SK-N-SH (cell line): ENCODE data around the gene MACROD2. TPM values are rescaled to one million over a fixed set of nuclear protein-coding genes. Genes with fewer than 3 reads are reported as not detected.

ENCODE experiments used
- CTCF ChIA-PET: fragments of 300-600, 350-600 bp; formaldehyde crosslinking; extraction: SDS; loops from one replicate; lab custom pipeline; 2021; lab: Yijun Ruan, JAX
- POLR2A ChIA-PET: fragments of 350-600 bp; sonication (Branson Sonifier 250); formaldehyde crosslinking; extraction: SDS; loops from one replicate; lab custom pipeline; 2020; ENCODE audit warnings: antibody characterized with exemption, inconsistent platforms; lab: Yijun Ruan, JAX
- DNase-seq: peaks from one replicate; pipeline ENCODE4 v3.0.0; 2012
- H2AFZ ChIP-seq: fragments of 200-600 bp; sonication (generic); 2 replicates; pipeline ENCODE4 v1.8.1; 2016; ENCODE audit warnings: antibody characterized with exemption, mild to moderate bottlenecking, low read depth
- H3F3A ChIP-seq: fragments of 200-600 bp; sonication (generic); replicated peaks from 2 replicates; pipeline ENCODE3; 2016; ENCODE audit warnings: antibody characterized with exemption, mild to moderate bottlenecking; ENCODE audit not compliant: insufficient read depth
- H3K27ac ChIP-seq, 2 experiments: fragments of 200-500 bp in 1 of 2; fragments of 200-600 bp in 1 of 2; sonication (Bioruptor generic) in 1 of 2; sonication (generic), shearing (Covaris generic) in 1 of 2; 2 replicates each; pipeline versions ENCODE4 v1.5.1 to v1.6.1; 2014 to 2016; ENCODE audit warnings: low read depth in 2 of 2, inconsistent platforms in 1 of 2, low read length in 1 of 2, mild to moderate bottlenecking in 1 of 2, mixed read lengths in 1 of 2
- H3K27me3 ChIP-seq: fragments of 200-600 bp; sonication (generic), shearing (Covaris generic); 2 replicates; pipeline ENCODE4 v1.6.1; 2016; ENCODE audit warnings: mixed run types; ENCODE audit not compliant: insufficient read depth
- H3K36me3 ChIP-seq, 2 experiments: fragments of 200-500 bp in 1 of 2; fragments of 200-600 bp in 1 of 2; sonication (Bioruptor generic) in 1 of 2; sonication (generic) in 1 of 2; replicated peaks in 1 of 2; 2 replicates each; pipeline versions ENCODE3 to v1.5.1; 2014 to 2016; ENCODE audit warnings: low read length in 1 of 2, mild to moderate bottlenecking in 1 of 2; ENCODE audit not compliant: insufficient read depth in 2 of 2, control insufficient read depth in 1 of 2
- H3K4me1 ChIP-seq, 2 experiments: fragments of 200-500 bp in 1 of 2; fragments of 200-600 bp in 1 of 2; sonication (Bioruptor generic) in 1 of 2; sonication (generic), shearing (Covaris generic) in 1 of 2; 2 replicates each; pipeline versions ENCODE4 v1.5.1 to v1.6.1; 2014 to 2016; ENCODE audit warnings: low read depth in 1 of 2, low read length in 1 of 2, mixed run types in 1 of 2; ENCODE audit not compliant: insufficient read depth in 2 of 2, control insufficient read depth in 1 of 2
- H3K4me2 ChIP-seq: fragments of 200-600 bp; sonication (generic), shearing (Covaris generic); 2 replicates; pipeline ENCODE4 v1.6.1; 2017; ENCODE audit warnings: mixed run types
- H3K4me3 ChIP-seq, 2 experiments: fragments of 200-500 bp in 1 of 2; fragments of 200-600 bp in 1 of 2; sonication (Bioruptor generic) in 1 of 2; sonication (generic), shearing (Covaris generic) in 1 of 2; 2 replicates each; pipeline versions ENCODE4 v1.5.1 to v1.8.1; 2014 to 2016; ENCODE audit warnings: low read depth in 2 of 2, inconsistent platforms in 1 of 2, low read length in 1 of 2, mild to moderate bottlenecking in 1 of 2, mixed read lengths in 1 of 2, moderate library complexity in 1 of 2
- H3K79me2 ChIP-seq: fragments of 200-600 bp; sonication (generic); 2 replicates; pipeline ENCODE4 v1.8.1; 2017; ENCODE audit warnings: mild to moderate bottlenecking; ENCODE audit not compliant: insufficient read depth
- H3K9ac ChIP-seq: fragments of 200-600 bp; sonication (generic); 2 replicates; pipeline ENCODE4 v1.6.1; 2017; ENCODE audit warnings: mixed run types
- H3K9me2 ChIP-seq: fragments of 200-600 bp; sonication (generic); 2 replicates; pipeline ENCODE4 v1.6.1; 2017; ENCODE audit warnings: mixed run types
- H3K9me3 ChIP-seq: fragments of 200-600 bp; sonication (generic); 2 replicates; pipeline ENCODE4 v1.6.1; 2017; ENCODE audit warnings: mixed run types, mild to moderate bottlenecking, moderate library complexity
- H4K20me1 ChIP-seq: fragments of 200-600 bp; sonication (generic); 2 replicates; pipeline ENCODE4 v1.6.1; 2017; ENCODE audit warnings: mild to moderate bottlenecking, mixed run types; ENCODE audit not compliant: insufficient read depth
- CHD2 ChIP-seq: fragments of 150-350 bp; IDR thresholded peaks from 2 replicates; pipeline ENCODE4 v1.6.1; 2018; ENCODE audit warnings: low read length; ENCODE audit not compliant: partially characterized antibody
- CTCF ChIP-seq: fragments of 200-600 bp; sonication (generic); IDR thresholded peaks from 2 replicates; pipeline ENCODE4 v1.6.1; 2017; ENCODE audit warnings: antibody characterized with exemption, mild to moderate bottlenecking, moderate library complexity
- ELF1 ChIP-seq: IDR thresholded peaks from 2 replicates; pipeline ENCODE4 v1.4.0; 2012
- EP300 ChIP-seq, 2 experiments: IDR thresholded peaks; 2 replicates each; pipeline versions ENCODE4 v1.4.0 to v1.6.1; 2012; ENCODE audit warnings: borderline replicate concordance in 1 of 2, low read depth in 1 of 2, low read length in 1 of 2
- FOXM1 ChIP-seq: IDR thresholded peaks from 2 replicates; pipeline ENCODE4 v1.4.0; 2012; ENCODE audit warnings: low read depth, mild to moderate bottlenecking
- GABPA ChIP-seq: IDR thresholded peaks from 2 replicates; pipeline ENCODE4 v1.4.0; 2012; ENCODE audit warnings: low read depth, mild to moderate bottlenecking
- GATA2 ChIP-seq: sonication (generic); formaldehyde crosslinking; IDR thresholded peaks from 2 replicates; pipeline ENCODE4 v1.5.0; 2020; ENCODE audit warnings: mild to moderate bottlenecking, missing genetic modification reagents
- JUND ChIP-seq: IDR thresholded peaks from 2 replicates; pipeline ENCODE4 v1.4.0; 2012
- MEF2A ChIP-seq: IDR thresholded peaks from 2 replicates; pipeline ENCODE4 v1.4.0; 2012; ENCODE audit warnings: low read depth, borderline replicate concordance
- MXI1 ChIP-seq: IDR thresholded peaks from 2 replicates; pipeline ENCODE4 v1.6.1; 2012; ENCODE audit warnings: mild to moderate bottlenecking, low read depth, low read length, improper control_type of control experiment
- NFIC ChIP-seq: IDR thresholded peaks from 2 replicates; pipeline ENCODE4 v1.4.0; 2012; ENCODE audit warnings: borderline replicate concordance
- NRF1 ChIP-seq: IDR thresholded peaks from 2 replicates; pipeline ENCODE4 v1.6.1; 2012; ENCODE audit warnings: low read depth, mild to moderate bottlenecking, low read length
- RAD21 ChIP-seq: IDR thresholded peaks from 2 replicates; pipeline ENCODE4 v1.6.1; 2012; ENCODE audit warnings: mild to moderate bottlenecking, low read length
- RCOR1 ChIP-seq: fragments of 150-350 bp; IDR thresholded peaks from 2 replicates; pipeline ENCODE4 v1.6.1; 2017; ENCODE audit warnings: antibody characterized with exemption, low read length
- RXRA ChIP-seq: IDR thresholded peaks from 2 replicates; pipeline ENCODE4 v1.4.0; 2012; ENCODE audit warnings: low read depth, mild to moderate bottlenecking, borderline replicate concordance
- SIN3A ChIP-seq: IDR thresholded peaks from 2 replicates; pipeline ENCODE4 v1.6.1; 2012; ENCODE audit warnings: low read depth, mild to moderate bottlenecking, low read length, moderate library complexity, borderline replicate concordance
- TCF12 ChIP-seq: IDR thresholded peaks from 2 replicates; pipeline ENCODE4 v1.4.0; 2012
- TEAD4 ChIP-seq: IDR thresholded peaks from 2 replicates; pipeline ENCODE4 v1.4.0; 2012; ENCODE audit warnings: mild to moderate bottlenecking, borderline replicate concordance; ENCODE audit not compliant: insufficient read depth
- USF1 ChIP-seq: IDR thresholded peaks from 2 replicates; pipeline ENCODE4 v1.4.0; 2012; ENCODE audit warnings: low read depth, borderline replicate concordance
- YY1 ChIP-seq: IDR thresholded peaks from 2 replicates; pipeline ENCODE4 v1.4.0; 2012; ENCODE audit warnings: low read depth, mild to moderate bottlenecking
- WGBS: methylation state at CpG from one replicate; pipeline ENCODE4 v1.1.6; 2017; ENCODE audit warnings: low lambda C conversion rate; 5-methylcytosine and 5-hydroxymethylcytosine counted together
- polyA plus RNA-seq, 3 experiments: library from polyadenylated mRNA; depleted of rRNA; stranded (reverse); fragments of >200 nt; gene quantifications; 2 replicates each; pipeline ENCODE4 v1.2.3, GENCODE V29; 2012
- TF ChIP-seq, protein P1 (sequence below): IDR thresholded peaks from 2 replicates; pipeline ENCODE4 v1.4.0; 2012; ENCODE audit warnings: low read depth, borderline replicate concordance

The MACROD2 gene
- polyA plus RNA-seq, 1 of the 3 experiments (the other 2 are of a cell fraction) = 0.33 TPM

DNA sequence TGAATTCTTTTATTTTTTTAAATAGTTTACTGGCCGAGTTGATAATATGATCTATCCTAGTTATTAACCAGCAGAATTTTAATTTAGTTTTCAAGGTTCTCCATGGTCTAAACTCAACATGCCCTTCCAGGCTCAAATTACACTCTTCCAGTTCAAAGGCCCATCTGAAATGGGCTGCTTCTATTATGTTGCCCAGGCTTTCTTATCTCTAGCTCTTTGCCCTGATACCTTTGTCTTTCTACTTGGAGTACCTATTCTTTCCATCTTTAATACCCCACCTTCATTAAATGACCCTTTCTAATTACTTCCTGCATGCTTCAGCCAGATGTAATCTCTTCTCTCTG, 883.3 kb downstream of the MACROD2 start:
- ChIA-PET CTCF (no interaction called here), POLR2A (no interaction called here)
- 86% methylated on average over 1 of the region's 1 CpG for WGBS
- Histone ChIP-seq H3F3A (peaks cover 6% of the 10 kb centered on the region), H4K20me1 (no peaks in the 10 kb centered on the region), H3K9me3 (no peaks in the 10 kb centered on the region), H3K9ac (no peak overlapping the region), H3K9me2 (no peaks in the 10 kb centered on the region), H3K36me3 (no peaks in the 10 kb centered on the region), H2AFZ (peak overlapping the region; percentile 56; the same call in 1 of the 2 replicates), H3K79me2 (no peaks in the 10 kb centered on the region), H3K4me3 (no peak overlapping the region), H3K4me1 (0 out of 4 replicates have a peak, but pooled peaks cover 0 to 5% of the 10 kb centered on the region in 2 experiments), H3K27ac (peak overlapping the region in 1 of 2 experiments; percentile 87; a peak in 2 of 4 replicates), H3K4me2 (peak overlapping the region; percentile 7; the same call in 1 of the 2 replicates), H3K27me3 (no peaks in the 10 kb centered on the region)
- TF ChIP-seq SIN3A = no peak
- no peak for TF ChIP-seq MEF2A
- TF ChIP-seq, protein P1, sequence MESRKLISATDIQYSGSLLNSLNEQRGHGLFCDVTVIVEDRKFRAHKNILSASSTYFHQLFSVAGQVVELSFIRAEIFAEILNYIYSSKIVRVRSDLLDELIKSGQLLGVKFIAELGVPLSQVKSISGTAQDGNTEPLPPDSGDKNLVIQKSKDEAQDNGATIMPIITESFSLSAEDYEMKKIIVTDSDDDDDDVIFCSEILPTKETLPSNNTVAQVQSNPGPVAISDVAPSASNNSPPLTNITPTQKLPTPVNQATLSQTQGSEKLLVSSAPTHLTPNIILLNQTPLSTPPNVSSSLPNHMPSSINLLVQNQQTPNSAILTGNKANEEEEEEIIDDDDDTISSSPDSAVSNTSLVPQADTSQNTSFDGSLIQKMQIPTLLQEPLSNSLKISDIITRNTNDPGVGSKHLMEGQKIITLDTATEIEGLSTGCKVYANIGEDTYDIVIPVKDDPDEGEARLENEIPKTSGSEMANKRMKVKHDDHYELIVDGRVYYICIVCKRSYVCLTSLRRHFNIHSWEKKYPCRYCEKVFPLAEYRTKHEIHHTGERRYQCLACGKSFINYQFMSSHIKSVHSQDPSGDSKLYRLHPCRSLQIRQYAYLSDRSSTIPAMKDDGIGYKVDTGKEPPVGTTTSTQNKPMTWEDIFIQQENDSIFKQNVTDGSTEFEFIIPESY = no peak
- TF ChIP-seq CHD2 = no peak
- TF ChIP-seq TEAD4 = no peak
- no peak for DNase-seq

DNA sequence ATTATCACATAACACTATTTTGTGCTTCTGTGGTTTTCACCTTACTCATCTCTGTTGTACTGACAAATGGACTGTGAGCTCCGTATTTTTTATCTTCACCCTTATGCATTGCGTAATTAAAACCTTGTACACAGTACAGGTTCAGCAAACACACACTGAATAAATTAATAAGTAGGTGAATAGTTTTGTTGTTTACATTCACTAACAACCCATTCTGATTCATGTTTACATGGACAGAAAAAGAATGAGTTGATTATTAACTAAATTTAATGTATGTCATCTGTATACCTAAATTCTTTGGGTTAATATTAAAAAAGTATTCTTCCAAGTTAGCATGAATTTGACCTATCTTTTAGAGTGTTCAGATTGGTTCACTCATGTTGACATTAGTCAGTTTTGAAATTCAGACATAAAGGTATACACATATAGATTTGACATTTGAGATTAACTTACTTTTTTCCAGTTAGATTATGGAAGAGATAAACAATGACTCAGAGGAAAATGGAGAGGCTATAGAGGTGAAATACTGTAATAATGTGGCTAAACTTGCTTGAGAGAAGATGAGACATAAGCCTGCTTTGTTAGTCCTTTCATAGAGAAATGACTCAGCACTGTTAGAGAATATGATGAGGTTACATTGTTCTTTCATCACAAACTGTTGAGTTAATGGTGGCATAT, 883.8 kb downstream of the MACROD2 start:
- Histone ChIP-seq H3K4me3 (no peak overlapping the region), H3K9me2 (no peaks in the 10 kb centered on the region), H3F3A (peaks cover 6% of the 10 kb centered on the region), H3K9me3 (no peaks in the 10 kb centered on the region), H3K4me2 (peak overlapping the region; percentile 7; the same call in 1 of the 2 replicates), H2AFZ (peak overlapping the region; percentile 56), H3K9ac (no peak overlapping the region), H3K27me3 (no peaks in the 10 kb centered on the region), H4K20me1 (no peaks in the 10 kb centered on the region), H3K27ac (peak overlapping the region; percentile 9 to 87; a peak in 3 of 4 replicates), H3K36me3 (no peaks in the 10 kb centered on the region), H3K4me1 (0 out of 4 replicates have a peak, but pooled peaks cover 0 to 5% of the 10 kb centered on the region in 2 experiments), H3K79me2 (no peaks in the 10 kb centered on the region)
- DNase-seq = no peak
- 58% methylated on average over 2 of the region's 2 CpGs for WGBS
- ChIA-PET CTCF (no interaction called here), POLR2A (no interaction called here)
- TF ChIP-seq ELF1 (no peak), NFIC (peak; percentile 54; the same call in 1 of the 2 replicates), MEF2A (peak; percentile 46), NRF1 (no peak), GABPA (no peak), GATA2 (CRISPR knock-in tag) (no peak), CHD2 (no peak), JUND (peak; percentile 88), YY1 (peak; percentile 49; the same call in 1 of the 2 replicates), SIN3A (no peak), RAD21 (no peak), TEAD4 (peak; percentile 75; the same call in 1 of the 2 replicates), RXRA (peak; percentile 88; the same call in 1 of the 2 replicates), TCF12 (peak; percentile 89), RCOR1 (no peak), EP300 (IDR thresholded peaks at IDR 0.05; ENCODE audit: borderline replicate concordance in 1 of 2, low read depth in 1 of 2, low read length in 1 of 2) (peak in 1 of 2 experiments; percentile 91; a peak in 2 of 4 replicates), MXI1 (no peak), USF1 (no peak), CTCF (no peak), FOXM1 (peak; percentile 86; the same call in 1 of the 2 replicates)
- TF ChIP-seq, protein P1 = no peak; the same call in 1 of the 2 replicates
